GM19328 (cell line): ENCODE data around the gene SPECC1L.
"Not testable (repeated sequence)": the region's sequence is repeated elsewhere in the genome, so short reads cannot be mapped to it uniquely, and the experiment has no call there.

Source experiments
- ATAC-seq: cut with Tn5 transposase; IDR thresholded peaks from one replicate; pipeline ENCODE4 v1.9.1; 2021; ENCODE audit warnings: mild to moderate bottlenecking, moderate library complexity; ENCODE audit not compliant: unreplicated experiment

SPECC1L gene

GRCh38 chr22:24247011-24247507, 23.6 kb upstream of the SPECC1L start:
- ATAC-seq = no peak

- no peak for ATAC-seq
These were observed 22.9 kb upstream of the SPECC1L start for GRCh38 chr22:24247564-24248344.

- ATAC-seq = not testable (repeated sequence)
These were observed 22.0 kb upstream of the SPECC1L start for GRCh38 chr22:24248611-24249010.

GRCh38 chr22:24249413-24249812, 21.2 kb upstream of the SPECC1L start:
- not testable (repeated sequence) for ATAC-seq

- ATAC-seq = not testable (repeated sequence)
These were observed 19.3 kb upstream of the SPECC1L start for GRCh38 chr22:24251286-24251685.

- not testable (repeated sequence) for ATAC-seq
These were observed 17.5 kb upstream of the SPECC1L start for GRCh38 chr22:24253126-24253525.

GRCh38 chr22:24256136-24256535, 14.5 kb upstream of the SPECC1L start:
- ATAC-seq = not testable (repeated sequence)

GRCh38 chr22:24256736-24257135, 13.9 kb upstream of the SPECC1L start:
- ATAC-seq = not testable (repeated sequence)

- ATAC-seq = not testable (repeated sequence)
These were observed 11.2 kb upstream of the SPECC1L start for GRCh38 chr22:24259459-24259858.

GRCh38 chr22:24262185-24262749, 8.4 kb upstream of the SPECC1L start:
- ATAC-seq = not testable (repeated sequence)

- ATAC-seq = not testable (repeated sequence)
These were observed 7.2 kb upstream of the SPECC1L start for GRCh38 chr22:24263479-24263878.

GRCh38 chr22:24264329-24264896, 6.2 kb upstream of the SPECC1L start:
- ATAC-seq = not testable (repeated sequence)

GRCh38 chr22:24265734-24266133, 4.9 kb upstream of the SPECC1L start:
- no peak for ATAC-seq

GRCh38 chr22:24266495-24266894, 4.1 kb upstream of the SPECC1L start:
- ATAC-seq = not testable (repeated sequence)

GRCh38 chr22:24271386-24271854, 789 bp downstream of the SPECC1L start:
- ATAC-seq = no peak

- not testable (repeated sequence) for ATAC-seq
These were observed 2.4 kb downstream of the SPECC1L start for GRCh38 chr22:24273031-24273430.

- ATAC-seq = not testable (repeated sequence)
These were observed 3.3 kb downstream of the SPECC1L start for GRCh38 chr22:24273906-24274305.

GRCh38 chr22:24274696-24275405, 4.2 kb downstream of the SPECC1L start:
- not testable (repeated sequence) for ATAC-seq

GRCh38 chr22:24280363-24280762, 9.7 kb downstream of the SPECC1L start:
- ATAC-seq = not testable (repeated sequence)

- ATAC-seq = no peak
These were observed 11.8 kb downstream of the SPECC1L start for GRCh38 chr22:24282401-24282800.

- ATAC-seq = no peak
These were observed 14.1 kb downstream of the SPECC1L start for GRCh38 chr22:24284747-24285203.
